Naive thymus-derived CD8-positive, alpha-beta T cell (primary cell): ENCODE data around the gene ZNF550. TPM values are rescaled to one million over a fixed set of nuclear protein-coding genes. Genes with fewer than 3 reads are reported as not detected.

Experiments used
- ATAC-seq, 2 donors: fragments of 150-1000 bp; cut with Tn5 transposase in 1 of 2; sonication (Bioruptor Pico), chemical (Tn5 transposase) in 1 of 2; 1 replicate in 1 of 2; 2 replicates in 1 of 2; pipeline ENCODE4 v1.10.0; 2021; ENCODE audit warnings: mild to moderate bottlenecking in 2 of 2, moderate library complexity in 2 of 2
- POLR2A ChIA-PET: fragments of 350-600 bp; sonication (Branson Sonifier 250); formaldehyde crosslinking; loops from one replicate; lab custom pipeline; 2021; ENCODE audit warnings: antibody characterized with exemption; lab: Charles Lee
- DNase-seq, 10 donors: peaks; one replicate each; pipeline versions ENCODE4 v3.0.0 to v3.0.0-alpha.2; 2020 to 2022
- H3K27ac Mint-ChIP-seq, 10 donors: one replicate each; pipeline ENCODE4 v1.8.0; 2020 to 2022; ENCODE audit warnings: mild to moderate bottlenecking in 10 of 10, mixed read lengths in 10 of 10, moderate library complexity in 4 of 10, inconsistent platforms in 1 of 10
- H3K27me3 Mint-ChIP-seq, 5 donors: one replicate each; pipeline ENCODE4 v1.8.0; 2021 to 2022; ENCODE audit warnings: mixed read lengths in 5 of 5
- H3K36me3 Mint-ChIP-seq, 3 donors: one replicate each; pipeline ENCODE4 v1.8.0; 2020 to 2022; ENCODE audit warnings: mixed read lengths in 3 of 3, mild to moderate bottlenecking in 2 of 3, inconsistent platforms in 1 of 3
- H3K4me1 Mint-ChIP-seq, 4 donors: one replicate each; pipeline ENCODE4 v1.8.0; 2021 to 2022; ENCODE audit warnings: mixed read lengths in 4 of 4
- H3K4me3 Mint-ChIP-seq, 10 donors: one replicate each; pipeline ENCODE4 v1.8.0; 2020 to 2022; ENCODE audit warnings: mild to moderate bottlenecking in 10 of 10, mixed read lengths in 10 of 10, moderate library complexity in 6 of 10, inconsistent platforms in 1 of 10
- H3K9me3 Mint-ChIP-seq, 9 donors: one replicate each; pipeline ENCODE4 v1.8.0; 2020 to 2022; ENCODE audit warnings: mixed read lengths in 9 of 9, mild to moderate bottlenecking in 3 of 9, inconsistent platforms in 1 of 9, moderate library complexity in 1 of 9
- polyA plus RNA-seq, 3 donors: library from polyadenylated mRNA; unstranded; fragments of 300-500 nt; fragmentation: Illumina TruSeq; gene quantifications; one replicate each; pipeline ENCODE4 v1.2.3, GENCODE V29; 2021
- total RNA-seq, 8 experiments: library from RNA in 2 of 8; stranded (reverse) in 2 of 8; gene quantifications; one replicate each; pipeline ENCODE4 v1.2.3 and lab custom pipeline; 2021 to 2026

The ZNF550 gene
- total RNA-seq (10 to 100 TPM; 49.5 to 51.1 TPM), polyA plus RNA-seq (10 to 100 TPM in 1 of 3 donors, 1 to 10 TPM in 2; 4.1 to 17.8 (median 6.1) TPM), total RNA-seq (lab: John Stamatoyannopoulos, UW) (38.4 to 103 (median 43.1) reads per million in 6 experiments)

DNA sequence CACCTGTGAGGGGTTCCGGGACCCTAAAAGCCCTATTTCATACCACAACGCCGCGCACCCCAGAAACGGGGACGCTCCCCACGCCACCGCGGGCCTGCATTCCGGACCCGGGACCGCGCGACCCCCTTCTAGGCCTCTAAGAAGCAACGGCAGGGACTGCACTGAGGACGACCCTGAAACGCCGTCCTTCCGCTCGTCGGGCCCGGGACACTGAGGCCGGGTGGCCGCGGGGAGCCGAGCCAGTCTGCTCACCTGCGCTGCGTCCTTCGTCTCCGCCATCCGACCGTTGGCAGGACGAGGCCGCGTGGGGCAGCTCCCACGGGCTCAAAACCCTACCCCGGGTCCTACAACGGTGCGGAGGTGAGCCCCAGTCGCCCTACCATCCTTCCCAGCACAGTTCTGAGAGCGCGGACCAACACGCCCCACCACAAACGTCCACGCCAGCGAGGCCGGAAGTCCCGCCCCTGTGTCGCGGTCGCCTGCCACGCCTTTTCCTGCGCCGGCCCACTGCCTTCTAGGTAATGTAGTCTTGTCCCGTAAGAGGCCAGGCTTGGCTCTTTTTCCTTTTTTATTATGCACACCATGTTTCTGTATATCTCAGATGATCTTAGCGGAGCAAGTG lies at the start of gene ZNF550:
ZNF550 (minus strand) TSS at position 460 of the 622 bp plus-strand sequence; CDS start at position 279, 181 bp downstream.
- peak; percentile 96 to 97 for ATAC-seq
- H3K27ac Mint-ChIP-seq, result peak within 1 kb of the TSS; percentile 88 to 98 (median 95)
- DNase-seq, result peak; percentile 78 to 94 (median 84)
- peak within 1 kb of the TSS; percentile 95 to 99 (median 98) for H3K4me3 Mint-ChIP-seq
- POLR2A ChIA-PET, result interaction anchor here (1.0 kb wide), 1 partner anchor 32 kb away, joined by 3 read pairs; no protein-coding TSS in a partner anchor
- H3K9me3 Mint-ChIP-seq, result peaks cover 0 to 60% (median 34%) of the 10 kb centered on the region in 9 donors
- H3K4me1 Mint-ChIP-seq, result peaks cover 28 to 46% (median 36%) of the 10 kb centered on the region in 4 donors
- H3K36me3 Mint-ChIP-seq, result peaks cover 32 to 56% (median 47%) of the 10 kb centered on the region in 3 donors
- H3K27me3 Mint-ChIP-seq, result peaks cover 0 to 5% (median 0%) of the 10 kb centered on the region in 5 donors

DNA sequence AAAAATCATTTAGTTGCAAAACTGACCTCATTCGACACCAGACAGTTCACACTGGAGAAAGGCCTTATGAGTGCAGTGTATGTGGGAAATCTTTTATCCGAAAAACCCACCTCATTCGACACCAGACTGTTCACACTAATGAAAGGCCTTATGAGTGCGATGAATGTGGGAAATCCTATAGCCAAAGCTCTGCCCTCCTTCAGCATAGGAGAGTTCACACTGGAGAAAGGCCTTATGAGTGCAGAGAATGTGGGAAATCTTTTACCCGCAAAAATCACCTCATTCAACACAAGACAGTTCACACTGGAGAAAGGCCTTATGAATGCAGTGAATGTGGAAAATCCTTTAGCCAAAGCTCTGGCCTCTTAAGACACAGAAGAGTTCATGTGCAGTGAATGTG lies 47.3 kb upstream of the ZNF550 start:
- ATAC-seq (no peak), DNase-seq (no peak)
- H3K27me3 Mint-ChIP-seq, result no peaks in the 10 kb centered on the region
- no peak overlapping the region for H3K4me3 Mint-ChIP-seq
- no peak overlapping the region for H3K27ac Mint-ChIP-seq
- no peaks in the 10 kb centered on the region for H3K4me1 Mint-ChIP-seq
- H3K36me3 Mint-ChIP-seq, result peaks cover 44 to 88% (median 46%) of the 10 kb centered on the region in 3 donors
- H3K9me3 Mint-ChIP-seq, result peaks cover 0 to 97% (median 40%) of the 10 kb centered on the region in 9 donors
- POLR2A ChIA-PET, result no interaction called here

DNA sequence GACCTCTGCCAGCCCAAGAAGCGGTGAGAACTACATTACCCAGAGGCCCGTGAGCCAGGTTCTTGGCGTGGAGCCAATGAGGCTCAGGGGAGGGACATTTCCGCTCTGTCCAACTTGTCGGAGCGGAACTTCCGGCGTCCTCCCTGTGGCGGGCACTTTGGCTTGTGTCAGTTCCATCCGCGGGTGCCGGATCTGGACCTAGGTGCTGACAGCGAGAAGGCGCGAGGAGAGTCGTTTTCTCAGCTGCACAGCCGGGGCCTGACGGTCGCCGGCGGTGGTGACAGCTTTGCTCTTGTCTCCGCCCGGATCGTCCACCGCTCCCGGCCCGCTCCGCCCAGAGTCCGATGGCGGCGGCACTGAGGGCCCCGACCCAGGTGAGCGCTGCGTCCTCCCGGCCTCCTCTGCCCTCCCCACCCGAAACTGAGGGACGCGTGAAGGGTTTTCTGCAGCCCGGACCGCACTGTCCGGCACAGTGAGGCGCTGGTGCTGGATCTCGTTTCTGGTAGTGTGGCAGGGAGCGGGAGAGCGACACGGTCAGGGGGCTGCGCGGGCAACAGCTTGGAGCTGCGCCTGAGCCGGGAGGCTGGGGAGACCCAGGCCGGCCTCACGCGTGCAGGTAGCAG lies 40.2 kb upstream of the ZNF550 start, which contains the start of gene ZNF530:
ZNF530 (plus strand) TSS at position 125 of the 623 bp plus-strand sequence. CDS start 4,461 bp downstream, outside the sequence.
- peaks cover 11 to 27% (median 22%) of the 10 kb centered on the region in 4 donors for H3K4me1 Mint-ChIP-seq
- peak within 1 kb of the TSS; percentile 80 to 93 (median 90) for H3K4me3 Mint-ChIP-seq
- H3K36me3 Mint-ChIP-seq, result peaks cover 24 to 46% (median 44%) of the 10 kb centered on the region in 3 donors
- peak; percentile 95 to 96 for ATAC-seq
- peak within 1 kb of the TSS in 9 of 10 donors; percentile 35 to 92 (median 78) for H3K27ac Mint-ChIP-seq
- peak; percentile 70 to 93 (median 78) for DNase-seq
- H3K27me3 Mint-ChIP-seq, result no peaks in the 10 kb centered on the region
- H3K9me3 Mint-ChIP-seq, result peaks cover 0 to 58% (median 48%) of the 10 kb centered on the region in 9 donors
- POLR2A ChIA-PET, result interaction anchor here (0.6 to 2.1 kb wide), 10 partner anchors 14 to 237 kb away, joined by 3 to 7 read pairs (median 4); partner anchors contain the start of genes TRAPPC2B, ZIK1, ZNF134 and ZNF154

- POLR2A ChIA-PET, result interaction anchor here (0.6 to 2.1 kb wide), 8 partner anchors 15 to 193 kb away, joined by 3 to 7 read pairs (median 4); partner anchors contain the start of genes ZIK1, ZNF134, ZNF154 and ZNF211
- DNase-seq (no peak), ATAC-seq (peak in 1 of 2 donors; percentile 21)
- Mint-ChIP-seq H3K27me3 (no peaks in the 10 kb centered on the region), H3K4me3 (peak overlapping the region; percentile 80 to 93 (median 90)), H3K36me3 (peaks cover 19 to 42% (median 42%) of the 10 kb centered on the region in 3 donors), H3K4me1 (peaks cover 11 to 27% (median 22%) of the 10 kb centered on the region in 4 donors), H3K9me3 (peaks cover 0 to 58% (median 48%) of the 10 kb centered on the region in 9 donors), H3K27ac (peak overlapping the region in 9 of 10 donors; percentile 35 to 92 (median 78))
Measured at GRCh38 chr19:57599377-57599760, 39.7 kb upstream of the ZNF550 start.

GRCh38 chr19:57587529-57587928 lies 27.9 kb upstream of the ZNF550 start:
- no peak for DNase-seq
- Mint-ChIP-seq H3K4me1 (peaks cover 12 to 20% (median 18%) of the 10 kb centered on the region in 4 donors), H3K9me3 (peaks cover 16 to 95% (median 67%) of the 10 kb centered on the region in 9 donors), H3K4me3 (peak overlapping the region in 1 of 10 donors; percentile 43), H3K36me3 (peaks cover 58 to 83% (median 61%) of the 10 kb centered on the region in 3 donors), H3K27ac (peak overlapping the region in 1 of 10 donors; percentile 1), H3K27me3 (no peaks in the 10 kb centered on the region)
- POLR2A ChIA-PET, result no interaction called here
- no peak for ATAC-seq

- DNase-seq (peak; percentile 76 to 97 (median 88)), ATAC-seq (peak; percentile 91 to 92)
- Mint-ChIP-seq H3K9me3 (peaks cover 18 to 72% (median 50%) of the 10 kb centered on the region in 9 donors), H3K27me3 (no peaks in the 10 kb centered on the region), H3K4me1 (peaks cover 14 to 27% (median 23%) of the 10 kb centered on the region in 4 donors), H3K4me3 (peak within 1 kb of the TSS; percentile 93 to 99 (median 98)), H3K36me3 (peaks cover 42 to 51% (median 45%) of the 10 kb centered on the region in 3 donors), H3K27ac (peak within 1 kb of the TSS; percentile 84 to 96 (median 91))
- POLR2A ChIA-PET, result interaction anchor here (0.6 to 1.9 kb wide), 11 partner anchors 13 to 346 kb away, joined by 3 to 6 read pairs (median 4); partner anchors contain the start of genes ZNF134, ZNF211, ZNF419 and ZNF671
Measured at GRCh38 chr19:57583521-57584416, 24.1 kb upstream of the ZNF550 start, which contains the start of gene ZIK1. TSS of gene ZIK1 (plus strand) at chr19:57584145. CDS start at chr19:57584357, 212 bp downstream.

DNA sequence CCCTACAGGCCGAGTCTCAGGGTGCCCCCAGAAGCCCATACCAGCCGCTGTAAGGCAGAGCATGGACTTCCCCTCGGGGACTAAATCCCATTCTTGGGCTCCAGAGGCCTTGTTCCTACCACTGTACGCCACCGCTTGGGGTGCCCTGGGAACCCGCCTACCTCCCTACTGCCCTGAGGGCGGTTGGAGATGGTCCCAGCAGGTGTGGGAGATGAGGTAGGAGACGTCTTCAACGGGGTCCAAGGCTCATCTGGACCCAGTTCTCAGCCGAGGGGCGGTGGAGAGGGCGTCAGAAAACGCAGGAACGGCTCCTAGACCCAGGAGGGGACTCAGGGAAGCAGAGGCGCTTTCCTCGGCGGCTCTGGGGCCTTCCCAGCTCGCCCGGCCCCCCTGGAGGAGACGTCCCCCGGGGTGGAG lies 23.4 kb upstream of the ZNF550 start:
- DNase-seq, result no peak
- POLR2A ChIA-PET, result interaction anchor here (0.7 to 1.9 kb wide), 8 partner anchors 31 to 164 kb away, joined by 3 to 6 read pairs (median 4); partner anchors contain the start of genes ZNF134, ZNF154, ZNF419 and ZNF671
- Mint-ChIP-seq H3K4me3 (peak overlapping the region in 7 of 10 donors; percentile 26 to 98 (median 96)), H3K27ac (peak overlapping the region in 2 of 10 donors; percentile 9 to 92), H3K36me3 (peaks cover 35 to 45% (median 39%) of the 10 kb centered on the region in 3 donors), H3K9me3 (peaks cover 18 to 69% (median 44%) of the 10 kb centered on the region in 9 donors), H3K4me1 (peaks cover 14 to 30% (median 26%) of the 10 kb centered on the region in 4 donors), H3K27me3 (no peaks in the 10 kb centered on the region)
- no peak for ATAC-seq

- H3K9me3 Mint-ChIP-seq, result peaks cover 13 to 67% (median 45%) of the 10 kb centered on the region in 9 donors
- H3K27me3 Mint-ChIP-seq, result no peaks in the 10 kb centered on the region
- peaks cover 40 to 52% (median 43%) of the 10 kb centered on the region in 3 donors for H3K36me3 Mint-ChIP-seq
- H3K27ac Mint-ChIP-seq, result peak within 1 kb of the TSS; percentile 83 to 96 (median 91)
- POLR2A ChIA-PET, result interaction anchor here (0.8 to 1.5 kb wide), 4 partner anchors 21 to 424 kb away, joined by 3 to 11 read pairs (median 5); partner anchors contain the start of genes ZNF134, ZNF154 and ZNF530
- H3K4me1 Mint-ChIP-seq, result peaks cover 13 to 31% (median 30%) of the 10 kb centered on the region in 4 donors
- peak within 1 kb of the TSS; percentile 78 to 90 (median 82) for H3K4me3 Mint-ChIP-seq
- peak; percentile 84 to 97 for ATAC-seq
- peak; percentile 83 to 99 (median 96) for DNase-seq
Measured at GRCh38 chr19:57578487-57579205, 19.0 kb upstream of the ZNF550 start, which contains the start of gene ZNF416. TSS of gene ZNF416 (minus strand) at chr19:57578911. CDS start at chr19:57578704, 207 bp downstream.

DNA sequence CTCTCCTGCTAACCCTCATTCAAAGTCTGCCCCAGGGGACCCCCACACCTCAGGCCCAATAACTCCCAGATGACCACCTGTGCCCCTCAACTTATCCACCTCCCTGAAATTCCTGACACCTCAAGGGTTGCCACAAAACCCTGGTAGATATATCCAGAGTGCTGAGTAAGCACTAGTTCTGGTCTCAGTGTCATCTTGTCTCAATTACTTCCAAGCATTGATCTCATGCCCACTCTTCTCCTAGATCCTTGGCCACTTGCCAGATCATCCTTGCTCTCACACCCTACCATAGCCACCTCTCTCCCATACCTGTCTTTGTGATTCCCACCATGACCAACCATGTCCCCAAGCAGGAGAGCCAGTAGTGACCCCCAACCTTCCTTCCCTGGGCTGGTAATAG lies 17.0 kb upstream of the ZNF550 start:
- Mint-ChIP-seq H3K27me3 (no peaks in the 10 kb centered on the region), H3K27ac (peak overlapping the region in 2 of 10 donors; percentile 9 to 28), H3K36me3 (peaks cover 58 to 61% (median 60%) of the 10 kb centered on the region in 3 donors), H3K4me1 (peaks cover 13 to 29% (median 25%) of the 10 kb centered on the region in 4 donors), H3K4me3 (peak overlapping the region in 8 of 10 donors; percentile 27 to 83 (median 53)), H3K9me3 (peaks cover 13 to 79% (median 44%) of the 10 kb centered on the region in 9 donors)
- DNase-seq (no peak), ATAC-seq (no peak)
- POLR2A ChIA-PET, result no interaction called here

DNA sequence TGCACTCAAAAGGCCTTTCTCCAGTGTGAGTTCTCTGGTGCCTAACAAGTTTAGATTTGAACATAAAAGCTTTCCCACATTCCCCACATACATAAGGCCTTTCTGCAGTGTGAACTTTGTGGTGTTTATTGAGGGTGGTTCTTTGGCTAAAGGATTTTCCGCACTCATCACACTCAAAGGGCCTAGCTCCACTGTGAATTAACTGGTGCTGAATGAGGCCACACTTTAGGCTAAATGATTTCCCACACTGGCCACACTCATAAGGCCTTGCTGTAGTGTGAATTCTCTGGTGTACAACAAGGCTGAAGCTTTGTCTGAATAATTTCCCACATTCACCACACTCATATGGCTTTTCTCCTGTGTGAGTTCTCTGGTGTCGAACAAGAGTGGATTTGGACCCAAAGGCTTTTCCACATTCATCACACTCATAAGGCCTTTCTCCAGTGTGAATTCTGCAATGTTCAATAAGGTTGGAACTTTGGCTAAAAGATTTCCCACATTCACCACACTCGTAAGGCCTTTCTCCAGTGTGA lies 12.8 kb upstream of the ZNF550 start:
- H3K9me3 Mint-ChIP-seq, result peaks cover 12 to 100% (median 46%) of the 10 kb centered on the region in 9 donors
- no peak for ATAC-seq

More for the DNA sequence above, 12.8 kb upstream of the ZNF550 start:
- H3K36me3 Mint-ChIP-seq, result peaks cover 55 to 71% (median 71%) of the 10 kb centered on the region in 3 donors
- no peak for DNase-seq
- peak overlapping the region in 1 of 10 donors; percentile 4 for H3K4me3 Mint-ChIP-seq
- POLR2A ChIA-PET, result no interaction called here
- peaks cover 9 to 16% (median 10%) of the 10 kb centered on the region in 4 donors for H3K4me1 Mint-ChIP-seq
- H3K27me3 Mint-ChIP-seq, result no peaks in the 10 kb centered on the region
- no peak overlapping the region for H3K27ac Mint-ChIP-seq
